Mesothelial cell of epicardium (in vitro differentiated cells): Measurements from ENCODE around the gene SGCA. TPM values are rescaled to one million over a fixed set of nuclear protein-coding genes. Genes with fewer than 3 reads are reported as not detected.

ENCODE experiments used
- DNase-seq, 2 experiments: peaks; one replicate each; pipeline ENCODE4 v3.0.0; 2021; ENCODE audit warnings: low spot score in 2 of 2; ENCODE audit not compliant: unreplicated experiment in 2 of 2
- H3K27ac Mint-ChIP-seq: 2 replicates; pipeline ENCODE4 v1.8.0; 2021; ENCODE audit warnings: mixed read lengths
- H3K27me3 Mint-ChIP-seq: 2 replicates; pipeline ENCODE4 v1.8.0; 2021; ENCODE audit warnings: low read depth, mixed read lengths
- H3K36me3 Mint-ChIP-seq: 2 replicates; pipeline ENCODE4 v1.8.0; 2021; ENCODE audit warnings: mixed read lengths
- H3K4me1 Mint-ChIP-seq: 2 replicates; pipeline ENCODE4 v1.8.0; 2021; ENCODE audit warnings: mixed read lengths
- H3K4me3 Mint-ChIP-seq: 2 replicates; pipeline ENCODE4 v1.8.0; 2021; ENCODE audit warnings: mild to moderate bottlenecking, moderate library complexity, mixed read lengths
- H3K9me3 Mint-ChIP-seq: 2 replicates; pipeline ENCODE4 v1.8.0; 2021; ENCODE audit warnings: mixed read lengths
- total RNA-seq: library from RNA; stranded (reverse); gene quantifications from 3 replicates; pipeline ENCODE4 v1.2.1, GENCODE V29; 2021
- TF ChIP-seq, protein P1 (sequence below): fragments of 200-600 bp; sonication (generic); IDR thresholded peaks from one replicate; pipeline ENCODE4 v1.5.0; 2021; ENCODE audit warnings: antibody characterized with exemption; ENCODE audit not compliant: unreplicated experiment

Gene SGCA
- total RNA-seq, 1 donor from 2014 or later = not detected

DNA sequence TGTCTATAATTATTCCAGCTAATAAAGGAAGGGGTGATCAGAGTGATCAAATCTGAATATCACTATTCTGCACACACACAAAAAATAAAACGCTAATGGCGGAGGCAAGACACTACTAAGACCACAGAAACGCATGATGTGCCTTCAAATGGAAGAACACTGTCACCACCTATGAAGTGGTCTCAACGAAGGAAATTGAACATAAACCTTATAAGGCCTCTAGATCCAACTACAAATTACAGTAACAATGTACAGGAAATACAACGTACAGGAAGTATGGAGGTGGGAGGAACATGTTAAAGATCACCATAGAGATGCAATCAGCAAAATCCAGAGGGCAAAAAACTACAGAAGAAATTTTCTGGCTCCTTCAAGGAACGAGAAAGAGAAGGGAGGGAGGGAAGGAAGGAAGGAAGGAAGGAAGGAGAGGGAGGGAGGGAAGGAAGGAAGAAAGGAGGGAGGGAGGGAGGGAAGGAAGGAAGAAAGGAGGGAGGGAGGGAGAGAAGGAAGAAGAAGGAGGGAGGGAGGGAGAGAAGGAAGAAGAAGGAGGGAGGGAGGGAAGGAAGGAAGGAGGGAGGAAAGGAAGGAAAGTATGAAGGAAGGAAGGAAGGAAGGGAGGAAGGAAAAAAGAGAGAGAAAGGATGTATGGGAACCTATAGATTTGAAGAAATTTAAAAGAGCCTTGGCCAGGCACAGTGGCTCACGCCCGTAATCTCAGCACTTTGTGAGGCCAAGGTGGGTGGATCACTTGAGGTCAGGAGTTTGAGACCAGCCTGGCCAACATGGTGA, 3.1 kb upstream of the SGCA start:
- Mint-ChIP-seq H3K36me3 (no peaks in the 10 kb centered on the region), H3K27ac (no peak overlapping the region), H3K27me3 (peaks cover 3% of the 10 kb centered on the region), H3K4me3 (no peak overlapping the region), H3K9me3 (no peaks in the 10 kb centered on the region), H3K4me1 (peaks cover 9% of the 10 kb centered on the region)
- DNase-seq = no peak
- TF ChIP-seq, protein P1, sequence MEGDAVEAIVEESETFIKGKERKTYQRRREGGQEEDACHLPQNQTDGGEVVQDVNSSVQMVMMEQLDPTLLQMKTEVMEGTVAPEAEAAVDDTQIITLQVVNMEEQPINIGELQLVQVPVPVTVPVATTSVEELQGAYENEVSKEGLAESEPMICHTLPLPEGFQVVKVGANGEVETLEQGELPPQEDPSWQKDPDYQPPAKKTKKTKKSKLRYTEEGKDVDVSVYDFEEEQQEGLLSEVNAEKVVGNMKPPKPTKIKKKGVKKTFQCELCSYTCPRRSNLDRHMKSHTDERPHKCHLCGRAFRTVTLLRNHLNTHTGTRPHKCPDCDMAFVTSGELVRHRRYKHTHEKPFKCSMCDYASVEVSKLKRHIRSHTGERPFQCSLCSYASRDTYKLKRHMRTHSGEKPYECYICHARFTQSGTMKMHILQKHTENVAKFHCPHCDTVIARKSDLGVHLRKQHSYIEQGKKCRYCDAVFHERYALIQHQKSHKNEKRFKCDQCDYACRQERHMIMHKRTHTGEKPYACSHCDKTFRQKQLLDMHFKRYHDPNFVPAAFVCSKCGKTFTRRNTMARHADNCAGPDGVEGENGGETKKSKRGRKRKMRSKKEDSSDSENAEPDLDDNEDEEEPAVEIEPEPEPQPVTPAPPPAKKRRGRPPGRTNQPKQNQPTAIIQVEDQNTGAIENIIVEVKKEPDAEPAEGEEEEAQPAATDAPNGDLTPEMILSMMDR = no peak

DNA sequence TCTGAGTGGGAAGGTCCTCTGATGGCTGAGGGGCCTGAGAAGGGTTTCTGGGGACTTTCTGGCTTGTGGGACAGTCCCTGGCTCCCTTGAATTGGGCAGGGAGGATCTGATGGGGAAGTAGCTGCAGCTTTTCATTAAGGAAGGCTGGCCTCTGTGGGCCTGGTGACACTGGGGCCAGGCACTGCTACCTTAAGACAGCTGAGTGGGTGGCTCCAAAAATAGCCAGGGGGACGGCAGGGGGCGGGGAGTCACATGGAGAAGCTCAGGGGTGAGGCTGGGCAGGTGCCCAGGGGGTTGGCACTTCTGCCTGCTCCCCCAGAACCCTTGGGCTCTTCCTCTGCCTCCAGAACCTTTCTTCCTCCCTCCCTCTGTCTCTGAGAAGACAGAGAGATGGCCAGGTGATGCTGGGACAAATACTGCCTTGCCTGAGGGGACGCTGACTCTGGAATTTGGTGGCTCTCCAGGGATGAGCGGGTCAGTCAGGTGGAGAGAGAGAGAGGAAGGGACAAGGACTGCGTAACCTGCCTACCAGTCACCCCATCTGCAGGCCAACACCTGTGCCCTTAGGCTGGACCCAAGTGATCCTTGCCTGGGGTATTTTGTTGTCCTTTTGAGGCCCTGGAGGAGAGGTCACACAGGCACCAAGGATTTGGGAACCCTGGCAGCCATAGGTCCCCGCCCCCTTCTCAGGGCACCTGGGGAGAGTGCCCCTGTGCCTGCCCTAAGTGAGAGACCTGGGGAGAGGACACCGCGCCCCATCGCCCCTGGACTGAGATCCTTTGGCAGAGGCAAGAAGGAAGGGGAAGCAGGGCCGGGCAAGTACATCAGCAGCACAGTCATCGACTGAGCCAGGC, 1.7 kb upstream of the SGCA start:
- Mint-ChIP-seq H3K4me3 (no peak overlapping the region), H3K9me3 (no peaks in the 10 kb centered on the region), H3K36me3 (no peaks in the 10 kb centered on the region), H3K27me3 (peaks cover 3% of the 10 kb centered on the region), H3K27ac (no peak overlapping the region), H3K4me1 (peaks cover 9% of the 10 kb centered on the region)
- DNase-seq = no peak
- TF ChIP-seq, protein P1 = no peak

DNA sequence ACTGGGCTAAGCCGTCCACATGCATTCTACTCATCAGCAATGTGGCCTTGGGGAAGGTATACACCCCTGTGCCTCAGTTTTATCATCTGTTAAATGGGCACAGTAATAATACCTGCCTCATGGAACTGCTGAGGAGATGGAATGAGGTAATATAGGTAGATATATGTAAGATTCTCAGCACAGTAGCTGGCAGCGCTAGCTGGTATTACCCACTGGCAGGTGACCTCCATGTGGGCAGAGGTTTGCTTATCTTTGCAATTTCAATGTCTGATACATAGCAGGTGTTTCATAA, 1.2 kb upstream of the SGCA start:
- peaks cover 13% of the 10 kb centered on the region for H3K4me1 Mint-ChIP-seq

DNA sequence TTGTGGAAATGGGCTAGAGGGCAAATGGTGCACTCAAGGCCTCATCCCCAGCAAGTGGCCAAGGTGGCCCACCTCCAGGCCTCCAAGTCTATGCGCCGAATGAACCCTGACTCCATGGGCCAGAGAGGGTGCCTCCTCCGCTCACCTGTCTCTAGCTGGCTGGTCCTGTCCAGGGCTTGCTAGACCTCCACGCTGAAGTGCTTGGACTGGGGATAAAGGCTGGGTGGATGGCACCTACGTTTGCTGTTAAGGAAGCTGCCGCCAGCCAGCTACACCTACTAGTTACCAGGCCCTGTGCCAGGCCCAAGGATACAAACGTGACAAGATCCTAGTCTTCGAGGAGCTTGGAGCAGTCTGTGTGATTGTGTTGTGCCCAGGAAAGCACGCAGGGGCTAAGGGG, 739 bp upstream of the SGCA start:
- Mint-ChIP-seq H3K27me3 (peaks cover 3% of the 10 kb centered on the region), H3K36me3 (no peaks in the 10 kb centered on the region), H3K4me3 (no peak overlapping the region), H3K27ac (no peak overlapping the region), H3K4me1 (peaks cover 13% of the 10 kb centered on the region), H3K9me3 (no peaks in the 10 kb centered on the region)
- no peak for DNase-seq
- TF ChIP-seq, protein P1 = no peak

More for the DNA sequence above, 1.2 kb upstream of the SGCA start:
- Mint-ChIP-seq H3K36me3 (no peaks in the 10 kb centered on the region), H3K27ac (no peak overlapping the region), H3K9me3 (no peaks in the 10 kb centered on the region), H3K27me3 (peaks cover 3% of the 10 kb centered on the region), H3K4me3 (no peak overlapping the region)
- TF ChIP-seq, protein P1 = no peak
- DNase-seq = no peak

DNA sequence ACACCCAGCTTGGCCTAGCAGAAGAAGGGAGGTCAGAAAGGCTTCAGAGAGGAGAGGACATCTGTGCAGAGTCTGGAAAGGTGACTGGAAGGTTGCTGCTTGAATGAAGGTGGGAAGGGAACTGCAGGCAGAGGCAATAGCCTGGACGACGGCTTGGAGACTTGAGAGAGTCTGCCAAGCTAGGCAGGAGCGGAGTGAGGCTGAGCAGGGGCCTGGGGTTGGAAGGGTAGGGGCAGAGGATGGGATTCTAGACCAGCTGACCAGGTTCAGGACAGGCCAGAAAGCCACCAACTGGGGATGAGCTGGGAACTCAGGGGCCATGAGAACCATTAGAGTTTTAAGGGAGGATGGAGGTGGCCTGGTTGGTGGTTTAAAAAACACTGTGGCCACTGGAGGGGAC, 339 bp upstream of the SGCA start:
- DNase-seq = no peak
- H3K27me3 Mint-ChIP-seq = peaks cover 3% of the 10 kb centered on the region
- TF ChIP-seq, protein P1 = no peak
- H3K27ac Mint-ChIP-seq = peak overlapping the region; percentile 33
- peaks cover 13% of the 10 kb centered on the region for H3K4me1 Mint-ChIP-seq
- H3K4me3 Mint-ChIP-seq = no peak overlapping the region
- no peaks in the 10 kb centered on the region for H3K36me3 Mint-ChIP-seq
- H3K9me3 Mint-ChIP-seq = no peaks in the 10 kb centered on the region
